GM21526 (cell line): ENCODE results near the gene NEO1.

Experiments
- ATAC-seq: cut with Tn5 transposase; IDR thresholded peaks from one replicate; pipeline ENCODE4 v1.9.1; 2021; ENCODE audit warnings: moderate library complexity; ENCODE audit not compliant: unreplicated experiment, low FRiP score

Gene NEO1

DNA sequence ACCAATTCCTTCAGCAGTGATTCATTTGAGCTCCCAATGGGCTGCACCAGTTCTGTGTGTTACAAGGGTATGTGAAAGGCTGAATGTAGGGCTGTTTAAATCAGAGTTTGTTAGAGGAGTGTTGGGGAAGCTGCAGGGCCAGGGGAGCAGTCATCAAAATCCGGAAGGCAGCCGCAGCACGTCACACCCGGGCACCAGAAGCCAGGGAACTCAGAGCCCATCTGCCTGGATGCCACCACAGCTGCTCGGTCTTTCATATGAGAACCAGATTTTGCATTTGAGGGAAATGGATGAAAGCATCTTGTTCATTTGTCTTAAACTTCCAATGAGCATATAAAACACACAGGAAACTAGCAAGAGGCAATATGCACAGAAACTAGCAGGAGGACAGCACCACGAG is 24.2 kb upstream of the NEO1 start:
- ATAC-seq = no peak

DNA sequence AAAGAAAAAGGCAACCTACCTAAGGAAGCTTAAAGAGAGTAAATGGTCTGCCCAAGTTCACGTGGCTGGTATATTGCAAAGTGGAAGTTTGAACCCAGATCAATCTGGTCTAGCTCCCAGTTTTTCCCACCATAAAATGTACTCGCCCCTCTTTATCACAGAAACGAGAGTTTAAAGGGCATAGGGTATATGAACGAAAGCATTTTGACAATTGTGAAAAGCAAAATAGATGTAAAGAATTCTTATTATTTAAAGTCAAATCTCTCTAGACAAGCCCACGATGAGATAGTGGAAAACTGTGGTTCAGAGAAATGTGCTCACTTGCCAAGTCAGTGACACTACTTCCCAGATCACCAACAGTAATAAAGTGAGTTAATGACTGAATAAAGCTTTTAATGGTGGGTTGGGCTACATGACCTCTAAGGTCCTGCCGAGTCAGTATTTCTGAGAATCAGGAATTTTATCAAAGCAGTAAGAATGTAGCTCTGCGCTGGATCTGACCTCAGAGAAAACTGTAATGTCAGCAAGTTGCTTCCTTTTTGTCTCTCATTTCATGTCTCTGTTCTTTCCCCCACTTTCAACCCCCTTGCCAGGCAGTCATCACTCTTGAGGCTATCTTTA is 23.3 kb upstream of the NEO1 start:
- no peak for ATAC-seq

DNA sequence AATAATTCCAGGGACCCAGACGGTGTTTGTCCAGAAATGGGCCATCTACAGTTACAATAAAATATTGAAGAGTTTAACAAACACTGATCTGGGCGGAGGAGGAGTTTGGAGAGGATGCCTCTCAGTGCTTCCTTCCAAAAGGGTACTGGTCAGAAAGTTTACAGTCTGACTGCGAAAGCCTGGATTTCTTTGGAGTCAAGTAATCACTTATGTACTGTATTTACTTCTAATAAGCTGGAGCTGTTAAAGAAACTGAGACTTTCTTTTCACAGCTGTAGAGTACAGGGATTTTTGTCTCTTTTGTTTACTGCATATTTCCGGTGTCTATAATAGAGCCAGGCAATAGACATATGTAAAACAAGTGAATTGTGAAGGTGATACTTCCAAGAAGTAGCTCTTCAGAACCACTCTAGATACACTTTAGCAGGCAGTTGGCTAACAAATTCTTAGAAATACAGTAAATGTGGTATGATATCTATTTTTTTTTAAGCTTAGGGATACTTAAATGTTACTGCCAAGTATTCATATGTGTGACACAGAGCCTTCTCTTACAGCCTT is 22.1 kb upstream of the NEO1 start:
- ATAC-seq = no peak

DNA sequence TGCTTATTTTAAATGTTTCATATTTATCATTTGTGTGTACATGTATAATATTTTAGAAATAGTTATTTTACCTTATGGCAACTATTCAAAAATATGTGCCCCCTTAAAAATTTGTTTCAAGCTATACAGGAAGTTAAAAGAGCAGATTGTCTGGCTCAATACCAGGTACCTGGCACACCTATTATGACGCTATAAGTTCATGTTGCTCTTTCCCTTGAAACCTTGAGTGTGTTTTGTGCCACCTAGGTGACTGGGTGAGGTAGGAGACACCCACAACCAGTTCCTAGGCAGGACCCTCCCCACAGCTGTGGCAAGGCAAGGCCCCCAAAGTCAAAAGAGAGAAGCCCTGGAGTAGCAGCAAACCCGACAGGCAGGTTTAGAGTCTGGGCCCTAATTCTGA is 20.6 kb upstream of the NEO1 start:
- no peak for ATAC-seq

DNA sequence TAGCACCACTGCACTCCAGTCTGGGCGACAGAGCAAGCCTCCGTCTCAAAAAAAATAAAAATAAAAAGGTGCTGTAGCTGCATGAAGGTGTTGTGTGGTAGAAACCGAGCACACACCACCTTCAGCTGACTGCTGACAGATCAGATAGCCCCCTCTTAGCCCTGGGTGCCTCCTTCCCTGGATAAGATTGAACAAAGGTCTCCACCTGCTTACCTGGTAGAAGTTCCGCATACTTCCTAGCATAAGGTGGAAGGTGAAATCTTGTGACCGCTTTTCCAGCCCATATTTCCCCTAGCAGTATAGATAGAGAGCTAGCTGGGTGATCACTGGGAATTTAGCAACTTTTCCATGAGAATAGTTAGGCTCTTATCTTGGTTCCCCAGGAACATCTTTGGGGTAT is 18.7 kb upstream of the NEO1 start:
- ATAC-seq = no peak

DNA sequence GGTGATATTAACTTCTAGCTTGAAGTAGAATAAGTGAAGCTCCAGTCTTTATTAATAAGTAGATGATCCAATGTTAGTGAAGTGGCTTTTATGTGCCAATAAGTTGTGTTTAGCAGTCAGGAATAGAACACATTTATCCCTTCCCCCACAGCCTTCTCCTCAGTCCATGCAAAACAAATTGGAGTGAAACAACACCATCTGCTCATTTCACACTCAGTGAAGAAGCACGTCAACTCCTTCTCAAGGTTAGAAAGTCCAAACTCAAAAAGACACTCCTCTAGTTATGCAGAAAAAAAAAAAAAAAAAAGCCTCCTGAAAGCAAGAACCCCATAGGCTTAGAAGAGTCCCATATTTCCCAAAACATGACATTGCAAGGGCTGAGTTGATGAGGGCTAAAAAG is 18.0 kb upstream of the NEO1 start:
- no peak for ATAC-seq

DNA sequence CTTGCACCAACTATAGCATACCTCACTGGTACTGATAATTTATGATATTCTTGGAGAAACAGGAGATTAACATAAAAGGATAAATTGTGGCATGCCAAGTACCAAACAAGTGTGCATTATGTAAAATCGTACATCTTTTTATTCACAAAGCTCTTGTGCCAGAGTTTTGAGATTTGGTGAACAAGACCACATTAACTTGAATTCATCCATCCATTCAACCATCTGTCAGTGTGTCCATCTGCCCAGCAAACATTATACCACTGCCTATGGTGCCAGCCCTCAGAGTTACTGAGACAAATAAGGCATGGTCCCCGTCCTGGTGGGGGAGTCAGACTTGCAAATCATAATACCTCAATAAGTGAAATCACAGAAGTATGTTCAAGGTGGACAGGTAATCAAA is 17.0 kb upstream of the NEO1 start:
- ATAC-seq = no peak

DNA sequence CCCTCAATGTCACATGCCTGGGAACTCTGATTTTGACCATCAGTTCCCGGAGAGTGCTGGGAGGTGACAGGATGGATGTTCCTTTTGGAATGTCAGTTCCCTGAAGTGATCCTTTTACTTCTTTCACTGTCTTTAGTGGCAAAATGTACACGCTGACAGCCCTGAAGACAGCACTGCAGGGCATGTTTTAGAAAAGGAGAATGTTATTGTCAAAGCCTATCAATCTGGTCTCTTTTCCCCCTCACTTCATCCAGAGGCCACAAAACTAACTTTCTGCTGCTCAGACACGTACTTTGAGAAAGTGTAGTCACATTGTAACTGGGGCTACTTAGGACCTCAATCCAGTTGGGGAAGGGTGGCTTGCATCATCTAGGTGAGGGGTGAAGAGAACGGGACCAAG is 14.0 kb upstream of the NEO1 start:
- no peak for ATAC-seq

DNA sequence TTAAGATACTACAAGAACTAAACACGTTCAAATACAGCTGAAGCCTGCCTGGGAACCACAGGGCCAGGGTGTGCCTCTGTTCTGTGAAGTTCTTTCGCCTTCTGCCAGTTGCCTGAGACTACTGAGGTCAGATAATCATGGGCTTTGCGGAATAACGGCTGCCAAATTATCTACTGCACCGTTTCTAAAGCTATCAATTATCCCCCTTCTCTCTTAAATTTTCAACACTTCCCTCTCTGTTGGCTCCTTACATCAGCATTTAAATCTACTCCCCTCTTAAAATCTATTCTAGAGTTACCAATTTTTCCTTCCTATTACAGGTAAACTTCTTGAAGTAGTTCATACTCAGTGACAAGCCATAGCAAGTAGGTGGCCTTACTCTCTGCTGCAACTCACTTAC is 6.2 kb upstream of the NEO1 start:
- ATAC-seq = no peak

DNA sequence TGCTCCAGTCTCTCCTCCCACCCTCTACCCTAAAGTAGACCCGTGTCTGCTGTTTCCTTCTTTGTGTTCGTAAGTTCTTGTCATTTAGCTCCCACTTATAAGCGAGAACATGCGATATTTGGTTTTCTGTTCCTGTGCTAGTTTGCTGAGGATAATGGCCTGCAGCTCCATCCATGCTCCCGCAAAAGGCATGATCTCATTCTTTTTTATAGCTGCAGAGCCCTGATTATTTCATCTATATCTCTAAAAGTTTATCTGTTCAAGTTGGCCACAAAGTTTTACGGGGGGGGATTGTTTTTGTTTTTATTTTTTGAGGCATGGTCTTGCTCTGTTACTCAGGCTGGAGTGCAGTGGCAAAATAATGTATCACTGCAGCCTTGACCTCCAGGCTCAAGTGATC is 4.4 kb upstream of the NEO1 start:
- no peak for ATAC-seq

DNA sequence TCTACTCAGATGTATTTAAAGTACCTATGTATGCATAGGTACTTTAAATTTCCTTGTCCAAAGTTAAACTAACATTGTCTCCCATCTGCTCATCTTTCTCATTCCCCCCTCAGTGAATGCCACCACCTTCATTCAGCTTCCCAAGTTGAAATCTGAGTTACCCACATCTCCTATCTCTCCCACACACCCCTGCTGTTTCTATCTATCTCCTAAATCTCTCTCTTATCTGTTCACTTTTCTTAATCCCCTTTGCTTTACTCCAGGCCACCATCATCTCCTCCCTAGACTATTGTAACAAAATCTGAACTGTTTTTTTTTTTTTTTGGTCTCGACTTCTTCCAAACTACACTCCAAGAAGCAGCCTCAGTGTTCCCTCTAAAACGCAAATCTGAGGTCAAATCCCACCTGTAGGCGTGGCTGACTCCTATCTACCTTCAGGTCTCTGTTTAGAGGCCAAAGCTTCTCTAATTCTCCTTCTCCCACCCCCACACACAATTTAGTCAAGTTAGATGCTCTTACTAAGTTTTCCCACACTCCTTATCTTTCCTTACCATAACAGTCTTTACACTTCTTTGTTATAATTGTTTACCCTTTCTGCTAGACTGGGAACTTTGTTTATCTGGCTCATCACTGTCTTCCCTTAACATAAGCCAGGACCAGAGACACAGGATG is 3.5 kb upstream of the NEO1 start:
- no peak for ATAC-seq

DNA sequence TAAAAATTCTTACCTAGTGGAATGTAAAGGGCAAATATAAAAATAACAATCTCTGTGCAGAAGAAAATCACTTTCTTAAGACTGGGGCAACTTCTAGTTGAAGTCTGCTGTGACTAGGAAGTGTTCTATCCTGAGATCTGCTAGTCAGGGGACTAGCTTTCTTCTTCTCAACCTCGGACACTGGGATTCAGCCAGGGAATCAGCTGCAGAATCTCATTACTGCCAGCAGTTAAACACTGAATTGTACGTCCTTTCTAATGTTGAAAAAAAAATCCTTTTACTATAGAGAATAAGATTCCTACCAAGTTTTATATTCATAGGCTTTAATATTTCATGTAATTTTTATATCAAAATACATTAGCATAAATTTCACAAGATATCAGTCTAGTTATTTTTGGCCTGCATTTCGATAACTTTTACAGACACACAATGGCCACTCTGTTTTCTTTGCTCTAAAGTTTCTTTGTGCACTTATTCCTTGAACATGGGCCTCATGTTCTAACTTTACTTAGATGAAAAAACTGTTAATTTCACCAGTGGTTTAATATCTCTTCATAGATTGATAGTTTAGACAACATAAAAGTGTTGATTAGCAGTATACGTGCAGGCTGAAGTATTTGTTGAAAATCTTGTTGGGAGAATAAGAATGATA is 2.6 kb upstream of the NEO1 start:
- ATAC-seq = no peak

DNA sequence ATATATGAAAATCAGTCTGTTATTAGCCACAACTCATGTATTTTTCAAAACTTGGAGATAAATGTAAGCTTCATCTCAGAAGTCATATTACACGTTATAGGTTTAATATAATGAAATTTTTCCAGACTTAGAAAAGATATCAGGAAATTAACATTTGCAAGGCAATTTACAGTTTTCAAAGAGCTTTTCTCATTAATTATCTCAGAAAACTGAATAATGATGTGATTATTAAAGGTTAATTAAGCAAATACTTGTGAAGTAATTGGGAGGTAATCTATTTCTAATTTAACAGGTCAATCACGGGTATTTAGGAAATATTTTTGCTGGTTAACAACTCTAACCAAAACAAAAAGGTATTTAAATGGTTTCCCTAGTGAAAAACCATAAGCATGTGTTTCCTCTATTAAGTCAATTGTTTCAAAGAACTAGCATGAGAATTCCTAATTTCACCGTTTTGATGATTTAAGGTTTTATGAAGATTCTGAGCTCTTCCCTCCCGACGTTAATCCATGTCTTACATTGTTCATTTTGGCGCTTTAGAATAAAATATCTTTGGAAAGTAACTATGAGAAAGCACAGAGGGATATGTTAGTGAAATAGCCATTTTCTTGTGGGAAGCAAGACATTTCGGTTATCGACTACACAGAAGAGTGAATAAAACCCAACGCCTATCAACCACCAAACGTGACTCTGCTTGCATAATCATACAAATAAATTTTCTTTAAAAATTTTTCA is 1.5 kb upstream of the NEO1 start:
- no peak for ATAC-seq

DNA sequence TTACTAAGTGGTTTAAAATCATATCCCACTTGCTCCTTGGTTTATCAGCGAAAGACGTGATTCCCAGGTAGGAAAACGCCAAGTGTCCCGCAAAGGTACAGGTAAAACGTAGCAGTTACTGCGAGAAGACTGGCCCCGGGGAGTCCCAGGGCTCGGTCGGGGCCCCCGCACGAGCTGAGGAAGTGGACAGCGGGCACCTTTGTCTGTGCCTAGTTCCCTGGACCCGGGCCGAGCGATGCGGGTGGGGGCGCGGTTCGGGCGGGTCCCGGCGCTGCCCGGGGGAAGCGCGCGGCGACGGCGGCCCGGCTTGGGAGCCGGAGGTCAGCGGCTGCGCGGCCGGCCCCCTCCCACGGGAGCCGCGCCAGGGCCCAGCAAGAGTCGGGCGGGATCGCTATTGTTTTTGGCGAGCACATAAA is 864 bp upstream of the NEO1 start:
- peak; percentile 13 for ATAC-seq

DNA sequence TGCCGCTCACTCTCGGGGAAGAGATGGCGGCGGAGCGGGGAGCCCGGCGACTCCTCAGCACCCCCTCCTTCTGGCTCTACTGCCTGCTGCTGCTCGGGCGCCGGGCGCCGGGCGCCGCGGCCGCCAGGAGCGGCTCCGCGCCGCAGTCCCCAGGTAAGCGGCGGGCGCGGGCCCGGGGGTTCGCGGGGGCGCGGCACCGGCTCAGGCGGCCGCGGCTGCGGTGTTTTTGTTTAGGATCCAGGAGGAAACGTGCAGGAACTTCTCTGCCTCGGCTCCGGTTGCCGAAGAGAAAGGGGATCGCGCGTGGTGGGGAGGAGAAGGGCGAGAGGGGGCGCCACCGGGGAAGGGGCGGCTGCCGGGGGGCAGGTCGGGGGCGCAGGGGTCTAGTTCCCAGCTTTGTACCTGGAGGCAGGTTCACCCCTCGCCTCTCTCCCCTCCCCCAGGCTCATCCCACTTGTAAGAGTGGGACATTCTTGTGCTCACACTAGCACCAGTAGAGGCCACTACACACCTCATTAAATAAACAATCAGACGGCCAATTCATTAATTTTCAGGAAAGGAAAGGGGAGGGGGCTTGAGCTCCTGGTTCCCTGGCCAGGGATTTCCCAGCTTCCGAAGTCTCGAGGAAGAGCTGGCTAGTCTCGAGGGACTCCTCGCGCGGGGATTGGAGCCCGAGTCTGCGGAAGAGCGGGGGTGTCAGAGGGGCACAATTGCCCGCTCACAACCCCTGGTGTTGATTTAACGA is 562 bp downstream of the NEO1 start:
- ATAC-seq = no peak

DNA sequence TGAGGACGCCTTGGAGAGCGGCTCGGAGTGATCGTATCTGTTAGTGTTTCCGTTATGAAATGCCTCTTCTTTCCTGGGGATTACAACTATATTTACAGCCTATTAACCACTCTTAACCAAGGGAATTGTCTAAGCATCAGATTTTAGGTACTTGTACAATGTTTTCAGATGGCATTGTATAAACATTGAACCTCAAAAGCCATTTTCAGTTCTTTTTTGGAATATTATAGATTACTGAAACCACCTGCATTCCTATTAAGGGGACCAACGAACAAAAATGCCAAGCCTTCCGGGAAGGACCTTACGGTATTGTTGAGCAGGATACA is 1.1 kb downstream of the NEO1 start:
- no peak for ATAC-seq

DNA sequence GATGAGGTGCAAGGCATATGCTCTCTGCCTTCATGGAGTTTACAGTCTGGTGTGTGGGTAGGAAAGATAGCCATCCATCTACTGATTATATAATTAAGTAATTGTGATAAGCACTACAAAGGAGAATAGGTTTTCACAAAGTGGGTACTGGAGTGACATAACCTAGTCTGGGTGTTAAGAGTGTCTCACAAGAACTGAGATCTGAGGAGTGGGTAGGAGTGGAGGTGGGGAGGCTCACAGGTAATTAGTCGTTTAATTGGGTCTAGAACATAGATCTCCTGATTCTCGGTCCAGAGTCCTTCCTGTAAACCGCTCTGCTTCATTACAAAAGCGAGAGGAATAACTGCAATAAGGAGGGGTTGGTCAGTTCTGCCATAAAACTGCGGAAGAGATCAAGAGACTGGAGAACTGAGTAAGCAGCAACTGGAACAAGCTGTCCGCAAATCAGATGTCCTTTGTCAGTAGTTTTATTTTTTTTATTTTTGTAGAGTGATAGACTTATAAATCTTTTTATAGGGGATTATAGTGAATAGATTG is 2.2 kb downstream of the NEO1 start:
- ATAC-seq = no peak

DNA sequence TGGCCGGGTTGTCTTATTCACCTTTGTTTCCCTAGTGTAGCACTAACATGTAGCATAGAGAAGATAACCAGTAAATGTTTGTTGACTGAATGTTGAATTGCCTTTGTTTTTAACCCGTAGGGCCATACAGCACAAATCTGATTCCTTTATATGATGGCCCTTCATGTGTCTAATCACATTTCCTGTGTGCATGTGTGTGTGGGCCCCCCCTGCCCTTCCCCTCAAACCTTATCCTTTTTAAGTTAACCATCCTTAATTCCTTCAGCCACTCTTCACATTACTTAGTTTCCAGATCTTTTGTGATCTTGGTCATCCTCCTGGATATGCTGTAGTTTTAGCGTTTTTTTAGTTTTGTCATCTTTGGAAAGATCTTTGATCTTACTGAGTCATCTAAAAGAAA is 4.2 kb downstream of the NEO1 start:
- ATAC-seq = no peak

DNA sequence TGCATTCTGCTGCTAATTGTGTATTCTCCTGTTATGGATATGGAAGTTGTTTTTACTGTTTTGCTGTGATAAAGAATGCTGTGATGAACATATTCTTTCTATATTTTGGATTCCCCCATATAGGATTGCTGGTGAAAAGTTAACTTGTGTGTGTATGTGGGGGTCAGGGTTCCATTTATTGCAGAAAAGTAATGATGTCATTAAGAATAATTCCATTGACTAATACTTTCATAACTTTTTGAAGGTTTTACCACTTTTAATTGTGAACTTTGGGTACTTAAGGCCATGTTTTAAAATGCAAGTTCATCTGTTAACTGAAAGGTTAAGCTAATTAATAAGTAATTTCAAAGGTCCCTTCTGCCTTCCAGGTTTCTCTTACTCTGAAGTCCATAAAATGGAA is 6.2 kb downstream of the NEO1 start:
- ATAC-seq = no peak

DNA sequence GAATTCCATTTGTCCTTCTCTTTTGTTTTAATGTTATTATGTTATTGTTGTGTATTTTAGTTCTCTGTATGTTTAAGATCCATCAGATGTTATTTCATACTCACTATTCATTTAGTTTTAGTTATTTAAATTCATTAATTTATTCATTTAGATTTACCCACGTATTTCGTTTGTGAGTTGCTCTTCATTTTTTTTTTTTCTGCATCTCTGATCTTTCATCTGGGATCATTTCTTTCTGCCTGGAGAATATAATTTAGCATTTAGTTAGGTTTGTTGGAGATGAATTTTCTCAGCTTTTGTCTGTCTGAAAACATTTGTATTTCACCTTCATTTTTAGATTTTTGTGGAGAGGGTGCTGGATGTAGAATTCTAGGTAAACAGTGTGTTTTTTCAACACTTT is 12.9 kb downstream of the NEO1 start:
- ATAC-seq = no peak
